K562 (cell line): Measurements from ENCODE around the gene GFM1. TPM values are rescaled to one million over a fixed set of nuclear protein-coding genes. Genes with fewer than 3 reads are reported as not detected.

Source experiments
- AFF4 ChIP-seq: sonication (generic); formaldehyde crosslinking; IDR thresholded peaks from 2 replicates; pipeline ENCODE4 v1.8.0; 2023; ENCODE audit warnings: mild to moderate bottlenecking, missing genetic modification reagents
- ATF7 ChIP-seq: fragments of 450-650 bp; IDR thresholded peaks from 2 replicates; pipeline ENCODE4 v1.7.1; 2014; ENCODE audit warnings: mild to moderate bottlenecking, moderate library complexity
- CBX3 ChIP-seq, 2 experiments: IDR thresholded peaks; 1 replicate in 1 of 2; 2 replicates in 1 of 2; pipeline ENCODE4 v1.6.1; 2012; ENCODE audit warnings: inconsistent platforms in 2 of 2, low read length in 2 of 2, borderline replicate concordance in 1 of 2, control low read depth in 1 of 2
- CC2D1A ChIP-seq: fragments of 450-650 bp; IDR thresholded peaks from 2 replicates; pipeline ENCODE4 v1.6.1; 2017; ENCODE audit warnings: mild to moderate bottlenecking
- CREBBP ChIP-seq: IDR thresholded peaks from one replicate; pipeline ENCODE4 v1.6.1; 2012; ENCODE audit warnings: low read depth, mild to moderate bottlenecking, control low read depth, inconsistent platforms, low read length
- DMBX1 ChIP-seq: fragments of 250-450 bp; sonication (Bioruptor Pico); IDR thresholded peaks from 2 replicates; pipeline ENCODE4 v1.8.0; 2022; ENCODE audit warnings: inconsistent platforms, mild to moderate bottlenecking, moderate library complexity, borderline replicate concordance
- FOSL1 ChIP-seq: fragments of 200-800 bp; sonication (Bioruptor generic); conservative IDR thresholded peaks from 2 replicates; pipeline ENCODE4 v1.6.1; 2016; ENCODE audit warnings: missing genetic modification characterization, missing compliant biosample characterization
- FOXK2 ChIP-seq, 2 experiments: fragments of 450-650 bp; IDR thresholded peaks in 1 of 2; conservative IDR thresholded peaks in 1 of 2; 2 replicates each; pipeline ENCODE4 v1.6.1; 2016; ENCODE audit warnings: low read depth in 2 of 2, mild to moderate bottlenecking in 1 of 2
- RCOR1 ChIP-seq, 2 experiments: IDR thresholded peaks; 2 replicates each; pipeline ENCODE4 v1.6.1; 2012; ENCODE audit warnings: low read depth in 2 of 2, low read length in 2 of 2, borderline replicate concordance in 1 of 2, improper control_type of control experiment in 1 of 2
- SMAD4 ChIP-seq: fragments of 250-450 bp; sonication (Bioruptor Pico); conservative IDR thresholded peaks from 2 replicates; pipeline ENCODE4 v1.8.0; 2021; ENCODE audit warnings: inconsistent platforms, mild to moderate bottlenecking, moderate library complexity
- STAT6 ChIP-seq: sonication (generic); formaldehyde crosslinking; IDR thresholded peaks from 2 replicates; pipeline ENCODE4 v1.8.1; 2023; ENCODE audit warnings: mild to moderate bottlenecking, missing genetic modification reagents
- VEZF1 ChIP-seq: fragments of 200-800 bp; sonication (Bioruptor generic); IDR thresholded peaks from 2 replicates; pipeline ENCODE4 v1.6.1; 2017; ENCODE audit warnings: missing genetic modification characterization, missing compliant biosample characterization
- ZNF280A ChIP-seq: fragments of 450-650 bp; IDR thresholded peaks from 2 replicates; pipeline ENCODE4 v1.6.1; 2018; ENCODE audit warnings: mild to moderate bottlenecking, low read depth; ENCODE audit not compliant: partially characterized antibody
- ZNF511 ChIP-seq: sonication (generic); formaldehyde crosslinking; IDR thresholded peaks from 2 replicates; pipeline ENCODE4 v1.8.0; 2022; ENCODE audit warnings: mild to moderate bottlenecking, missing genetic modification reagents
- polyA plus RNA-seq, 8 experiments: library from polyadenylated mRNA; depleted of rRNA in 4 of 8; stranded (reverse) in 5 of 8; unstranded in 3 of 8; fragments of >200 nt; fragmentation: Nextera tagmentation in 2 of 8; fragmentation: Illumina TruSeq in 1 of 8; extraction: Ambion mirVana in 2 of 8; extraction: Trizol in 1 of 8; gene quantifications; 2 replicates each; pipeline versions ENCODE4 v1.2.1 to v1.2.3, GENCODE V29; 2011 to 2014; ENCODE audit warnings: inconsistent platforms in 1 of 8, missing spikeins in 1 of 8
- total RNA-seq, 7 experiments: library from RNA; depleted of rRNA in 6 of 7; stranded (reverse); fragments of >200 nt in 6 of 7; fragmentation: Illumina TruSeq in 2 of 7; extraction: Trizol in 2 of 7; gene quantifications; 2 replicates each; pipeline versions ENCODE4 v1.2.1 to v1.2.3, GENCODE V29; 2011 to 2021; ENCODE audit warnings: low replicate concordance in 1 of 7

GFM1 gene
- total and polyA plus RNA-seq, 9 of the 15 experiments (the other 6 are each of a cell fraction or from before 2014, with no cell fraction given): 38.9 to 86.7 (median 64.8) TPM

- TF ChIP-seq FOSL1: 0 out of 2 replicates have a peak, but pooled peaks have one; percentile 20
- TF ChIP-seq DMBX1 (CRISPR knock-in tag): 0 out of 2 replicates have a peak, but pooled peaks have one; percentile 48
- no peak for TF ChIP-seq CREBBP
- peak; percentile 64; the same call in 1 of the 2 replicates for TF ChIP-seq STAT6
- 0 out of 2 replicates have a peak, but pooled peaks have one; percentile 56 for TF ChIP-seq SMAD4
- TF ChIP-seq FOXK2 (conservative IDR thresholded peaks at IDR 0.05 in 1 of 2, IDR thresholded peaks at IDR 0.05 in 1 of 2; ENCODE audit: low read depth in 2 of 2): peak; percentile 79 to 92
- TF ChIP-seq ZNF511 (CRISPR knock-in tag): peak; percentile 42; the same call in 1 of the 2 replicates
- peak in 1 of 2 experiments; percentile 96; a peak in 2 of 3 replicates for TF ChIP-seq CBX3 (IDR thresholded peaks at IDR 0.05; ENCODE audit: borderline replicate concordance in 1 of 2, low read length in 2 of 2)
- peak; percentile 82; the same call in 1 of the 2 replicates for TF ChIP-seq ATF7
- TF ChIP-seq RCOR1 (IDR thresholded peaks at IDR 0.05; ENCODE audit: borderline replicate concordance in 1 of 2, low read depth in 2 of 2, low read length in 2 of 2): 0 out of 4 replicates have a peak, but pooled peaks of 1 of the 2 experiments have one; percentile 52
- TF ChIP-seq ZNF280A: no peak
- TF ChIP-seq CC2D1A: peak; percentile 95
- TF ChIP-seq AFF4 (CRISPR knock-in tag): peak; percentile 59; the same call in 1 of the 2 replicates
- 0 out of 2 replicates have a peak, but pooled peaks have one; percentile 9 for TF ChIP-seq VEZF1 (CRISPR knock-in tag)
Measured at GRCh38 chr3:158644345-158644908, at the start of gene GFM1 (continued).
